GM19328 (cell line): ENCODE results near the gene ARAP3.
"Not testable (repeated sequence)": the region's sequence is repeated elsewhere in the genome, so short reads cannot be mapped to it uniquely, and the experiment has no call there.

Source experiments
- ATAC-seq: cut with Tn5 transposase; IDR thresholded peaks from one replicate; pipeline ENCODE4 v1.9.1; 2021; ENCODE audit warnings: mild to moderate bottlenecking, moderate library complexity; ENCODE audit not compliant: unreplicated experiment

ARAP3 gene

DNA sequence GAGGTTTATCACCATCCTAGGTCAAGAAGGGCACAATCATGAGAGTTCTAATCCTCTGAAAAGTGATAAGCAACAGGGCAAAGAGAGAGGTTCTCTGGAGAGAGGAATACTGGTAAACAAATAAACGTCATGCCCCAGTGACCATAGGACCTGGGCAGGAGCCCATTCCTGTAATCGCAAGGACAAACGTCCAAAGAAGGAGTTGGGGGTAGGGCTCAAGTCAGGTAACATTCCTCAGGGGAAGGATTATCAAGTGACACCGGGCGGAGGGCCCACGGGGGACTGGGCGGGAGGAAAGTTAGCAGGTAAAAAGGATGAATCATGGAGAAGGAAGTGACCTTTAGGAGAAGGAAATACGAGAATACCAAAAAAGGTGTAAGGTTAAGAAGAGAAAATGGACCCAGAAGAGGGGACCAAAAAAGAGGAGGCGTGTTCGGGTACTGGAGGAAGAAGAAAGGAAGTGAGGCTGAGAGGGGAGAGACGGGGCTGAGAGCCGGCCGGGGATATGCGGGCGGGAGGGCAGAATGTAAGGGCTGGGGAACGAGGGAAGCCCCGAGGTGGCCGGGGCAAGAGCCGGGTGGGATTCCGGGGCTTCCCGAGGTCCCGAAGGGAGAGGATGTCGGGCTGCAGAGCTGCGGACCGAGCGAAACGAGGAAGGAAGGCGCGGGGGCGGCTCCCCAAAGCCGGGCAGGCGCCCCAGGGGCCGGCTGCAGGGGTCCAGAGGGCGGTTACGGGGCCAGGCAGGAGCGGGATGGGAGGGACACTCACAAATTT, 63.8 kb downstream of the ARAP3 start:
- ATAC-seq, result peak; percentile 21

DNA sequence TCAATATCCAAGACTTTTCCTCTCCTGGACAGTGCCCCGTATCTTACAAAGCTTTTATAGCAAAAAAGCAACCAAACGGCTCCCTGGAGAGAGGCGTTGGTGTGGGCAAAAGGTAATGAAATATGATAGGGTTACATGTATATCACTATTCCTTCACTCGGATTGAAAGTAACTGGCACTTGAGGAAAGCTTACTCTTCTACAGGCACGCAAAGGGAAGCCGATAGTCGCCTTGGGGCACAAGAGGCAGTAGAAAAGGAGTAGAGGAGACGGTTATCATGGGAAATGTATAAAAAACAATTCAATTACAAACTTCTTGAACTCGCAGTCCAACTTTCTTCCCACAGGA, 64.4 kb downstream of the ARAP3 start:
- ATAC-seq, result no peak

DNA sequence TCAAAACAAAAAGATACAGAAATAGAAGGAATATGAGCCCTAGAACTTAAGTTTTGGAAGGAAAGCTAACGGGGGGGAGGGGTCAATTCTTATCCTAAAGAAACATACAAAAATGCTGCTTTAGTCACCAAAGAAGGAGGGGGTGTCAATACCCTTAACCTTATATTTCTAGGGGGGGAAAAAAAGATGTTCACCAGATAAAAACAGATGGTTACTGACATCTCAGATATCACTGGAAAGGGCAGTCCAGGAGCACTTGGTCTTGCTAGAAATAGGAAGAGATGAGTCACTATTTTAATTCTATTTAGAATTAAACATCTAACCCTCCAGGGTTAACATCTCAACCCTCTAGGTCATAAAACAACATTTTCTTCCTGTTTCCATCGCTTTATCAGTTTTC, 64.9 kb downstream of the ARAP3 start:
- ATAC-seq, result no peak

DNA sequence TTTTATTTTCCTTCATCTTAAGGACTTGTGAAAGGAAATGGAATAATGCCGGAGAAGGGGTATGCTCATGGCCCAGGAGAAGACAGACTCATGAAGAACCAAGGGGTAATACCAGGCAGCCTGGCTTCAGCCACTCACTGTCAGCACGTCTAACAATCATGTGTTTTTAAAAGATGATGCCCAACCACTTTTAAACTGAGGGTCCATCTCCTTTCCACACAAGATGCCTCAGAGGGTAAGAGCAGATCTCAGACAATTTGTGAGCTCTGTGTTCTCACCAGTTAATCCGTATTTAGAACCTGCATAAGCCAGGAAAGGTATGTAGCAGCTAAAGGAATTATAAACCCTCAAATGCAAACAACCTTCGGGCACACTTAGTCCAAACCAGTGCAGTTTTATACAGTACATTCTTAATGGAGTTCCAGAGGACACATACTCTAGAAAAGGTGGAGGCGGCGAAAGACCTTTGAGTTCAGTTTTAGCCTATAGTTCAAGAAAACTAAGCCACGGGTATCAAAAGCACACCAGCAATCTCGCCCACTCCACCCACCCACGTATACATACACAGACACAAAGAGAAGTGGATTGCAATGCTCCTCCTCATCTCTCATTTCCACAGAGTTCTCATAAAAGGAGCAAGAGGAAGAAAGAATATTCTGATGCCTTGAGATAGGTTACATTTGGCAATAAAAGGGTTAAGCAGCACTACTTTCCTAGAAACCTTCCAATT, 65.9 kb downstream of the ARAP3 start:
- ATAC-seq, result no peak

- no peak for ATAC-seq
These were observed 68.7 kb downstream of the ARAP3 start for GRCh38 chr5:141613344-141613743.

GRCh38 chr5:141611289-141611688, 70.7 kb downstream of the ARAP3 start:
- ATAC-seq, result no peak

DNA sequence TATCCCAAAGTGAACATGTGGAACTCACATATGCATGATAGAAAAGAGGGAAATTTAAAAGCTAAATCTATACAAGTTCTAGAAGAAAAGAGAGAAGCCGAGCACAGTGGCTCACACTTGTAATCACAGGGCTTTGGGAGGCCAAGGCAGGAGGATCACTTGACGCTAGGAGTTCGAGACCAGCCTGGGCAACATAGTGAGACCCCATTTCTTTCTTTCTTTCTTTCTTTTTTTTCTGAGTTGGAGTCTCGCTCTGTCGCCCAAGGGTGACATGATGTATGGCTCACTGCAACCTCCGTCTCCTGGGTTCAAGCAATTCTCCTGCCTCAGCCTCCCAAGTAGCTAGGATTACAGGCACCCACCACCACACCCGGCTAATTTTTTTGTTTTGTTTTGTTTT, 72.1 kb downstream of the ARAP3 start:
- ATAC-seq, result not testable (repeated sequence)

DNA sequence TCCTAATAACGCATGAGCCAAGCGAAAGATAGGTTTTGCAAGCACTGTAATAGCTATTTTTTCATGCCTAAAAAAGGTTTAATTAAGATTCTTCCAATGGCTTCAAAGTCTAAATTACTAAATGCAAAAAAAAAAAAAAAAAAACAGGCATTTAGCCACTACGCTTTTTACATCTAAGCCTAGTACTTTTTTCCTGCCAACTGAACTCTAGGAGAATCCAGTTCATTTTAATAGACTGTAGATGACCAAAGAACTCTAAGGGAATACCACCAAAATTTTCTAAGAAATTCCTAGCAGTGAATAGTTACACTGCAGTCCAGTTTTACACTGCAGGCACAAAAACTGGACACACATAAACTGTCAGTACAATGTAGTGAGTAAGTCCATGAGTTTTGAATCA, 73.0 kb downstream of the ARAP3 start:
- ATAC-seq, result no peak

DNA sequence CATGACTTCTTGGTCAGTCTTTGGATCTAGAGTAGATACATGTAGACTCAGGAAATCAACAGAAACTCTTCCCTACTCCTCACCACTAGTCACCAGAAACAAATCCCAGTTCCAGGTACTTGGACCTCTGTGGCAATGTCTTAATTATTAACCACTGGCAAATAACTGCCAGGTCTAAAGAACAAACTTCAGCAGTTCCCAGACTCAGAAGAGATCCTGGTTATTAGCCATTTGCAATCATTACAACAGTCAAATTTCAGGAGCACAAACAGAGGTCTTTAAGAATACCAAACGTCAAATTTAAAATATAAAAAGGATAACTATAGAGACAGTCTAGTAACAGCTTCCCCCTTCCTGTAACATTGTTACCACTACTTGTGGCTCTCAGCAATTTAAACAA, 73.5 kb downstream of the ARAP3 start:
- no peak for ATAC-seq

DNA sequence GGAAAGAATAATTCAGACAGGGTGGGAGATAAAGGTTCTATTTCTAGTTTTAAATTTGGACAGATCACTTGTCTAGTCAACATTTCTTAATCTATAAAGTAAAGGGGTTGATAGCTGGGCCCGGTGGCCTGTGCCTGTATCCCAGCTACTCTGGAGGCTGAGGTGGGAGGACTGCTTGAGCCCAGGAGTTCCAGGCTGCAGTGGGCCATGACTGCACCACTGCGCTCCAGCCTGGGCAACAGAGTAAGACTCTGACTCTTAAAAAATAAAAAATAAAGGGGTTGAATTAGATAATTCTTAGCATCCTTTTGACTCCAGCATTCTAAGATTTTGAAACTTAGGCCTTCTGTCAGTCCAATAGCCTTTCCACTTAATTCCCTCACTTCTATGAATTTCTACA, 74.0 kb downstream of the ARAP3 start:
- no peak for ATAC-seq

GRCh38 chr5:141605523-141606277, 76.3 kb downstream of the ARAP3 start:
- peak; percentile 94 for ATAC-seq

- ATAC-seq, result no peak
These were observed 77.9 kb downstream of the ARAP3 start for GRCh38 chr5:141603923-141604717.
